GM20000 (cell line): Measurements from ENCODE around the gene MRPL46.

ENCODE experiments used
- DNase-seq: peaks from one replicate; pipeline ENCODE4 v3.0.0; 2012; ENCODE audit warnings: low spot score
- CTCF ChIP-seq: IDR thresholded peaks from 2 replicates; pipeline ENCODE4 v1.5.1; 2012; ENCODE audit warnings: mild to moderate bottlenecking, control low read depth; ENCODE audit errors: extremely low read depth, missing control alignments

MRPL46 gene

DNA sequence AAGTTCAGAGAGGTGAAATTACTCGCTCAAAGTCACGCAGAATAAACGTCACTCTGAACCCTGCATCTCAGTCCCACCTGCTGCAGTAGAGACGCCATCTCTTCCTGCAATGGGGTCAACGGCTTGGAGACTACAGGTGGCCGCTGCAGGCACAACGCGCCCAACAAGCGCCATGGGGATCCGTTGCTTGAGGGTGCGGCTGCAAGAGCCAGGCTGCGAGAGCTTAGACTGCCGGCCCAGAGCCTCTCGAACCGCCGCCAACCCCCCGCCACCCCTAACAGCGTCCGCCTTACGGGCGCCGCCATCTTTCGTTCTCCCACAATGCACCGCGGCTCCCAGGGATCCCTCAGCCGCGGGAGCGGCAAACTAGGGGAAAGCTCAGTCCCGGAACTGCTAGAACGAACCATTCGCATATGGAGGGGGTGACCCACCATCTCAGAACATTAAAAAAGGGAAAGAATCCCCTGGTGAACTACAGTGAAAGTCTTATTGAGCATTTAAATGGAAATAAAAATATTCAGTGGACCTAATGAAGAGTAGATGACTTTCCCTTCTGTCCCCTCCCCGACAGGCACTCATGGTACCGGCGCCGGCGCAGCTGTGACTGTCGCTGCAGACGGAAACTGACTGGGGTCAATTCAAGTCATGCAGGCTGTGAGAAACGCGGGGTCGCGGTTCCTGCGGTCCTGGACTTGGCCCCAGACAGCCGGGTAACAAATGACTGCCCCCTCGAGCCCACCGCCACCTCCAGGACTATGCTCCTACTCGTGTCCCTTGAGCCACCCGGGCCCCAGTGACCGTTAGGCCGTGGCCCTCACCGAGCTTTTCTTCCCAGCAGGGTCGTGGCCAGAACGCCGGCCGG is at the start of gene MRPL46, which contains the start of gene MRPS11:
Gene MRPL46 (minus strand): TSS at position 316 of the 862 bp plus-strand sequence. CDS start 11 bp downstream, at position 305.
Gene MRPS11 (plus strand): TSS at position 636 of the 862 bp plus-strand sequence. CDS start 10 bp downstream, at position 646.
- DNase-seq, result peak; percentile 84
- no peak for TF ChIP-seq CTCF

DNA sequence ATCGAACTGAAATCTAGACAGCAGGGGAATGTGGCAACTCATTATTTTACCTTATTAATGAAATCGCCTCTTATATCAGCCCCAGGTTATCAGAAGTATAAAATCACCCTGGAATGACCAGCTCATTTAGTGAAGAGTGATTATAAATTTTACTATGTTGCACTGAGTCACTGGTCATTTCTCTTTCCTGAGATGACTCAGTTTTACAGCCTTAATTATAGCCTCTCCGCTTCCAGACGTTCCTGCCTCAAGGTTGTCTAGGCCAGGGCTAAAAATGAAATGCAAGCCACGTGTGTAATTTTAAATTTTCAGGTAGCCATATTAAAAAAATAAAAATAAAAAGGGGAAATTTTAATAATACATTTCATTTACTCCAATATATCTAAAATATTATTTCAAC is 46.0 kb upstream of the MRPL46 start:
- TF ChIP-seq CTCF, result no peak
- no peak for DNase-seq

DNA sequence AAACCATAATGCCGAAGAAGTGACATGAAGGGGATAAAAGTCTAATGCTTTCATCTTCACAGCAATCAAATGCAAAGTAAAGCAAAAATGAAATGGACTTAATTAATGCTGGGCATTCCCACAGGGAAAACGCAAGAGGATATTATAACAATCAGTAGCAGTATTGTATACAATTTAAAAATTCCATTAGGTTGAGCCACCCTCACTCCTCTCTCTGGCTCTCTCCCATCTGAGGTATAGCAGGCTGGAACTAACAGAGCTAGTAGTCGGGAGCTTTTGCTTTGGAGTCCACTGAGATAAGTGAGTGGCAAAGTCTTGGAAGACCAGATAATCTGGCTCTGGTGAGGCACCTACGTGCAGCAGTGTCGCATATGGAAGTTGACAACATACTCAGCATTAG is 45.4 kb upstream of the MRPL46 start:
- TF ChIP-seq CTCF, result no peak

DNA sequence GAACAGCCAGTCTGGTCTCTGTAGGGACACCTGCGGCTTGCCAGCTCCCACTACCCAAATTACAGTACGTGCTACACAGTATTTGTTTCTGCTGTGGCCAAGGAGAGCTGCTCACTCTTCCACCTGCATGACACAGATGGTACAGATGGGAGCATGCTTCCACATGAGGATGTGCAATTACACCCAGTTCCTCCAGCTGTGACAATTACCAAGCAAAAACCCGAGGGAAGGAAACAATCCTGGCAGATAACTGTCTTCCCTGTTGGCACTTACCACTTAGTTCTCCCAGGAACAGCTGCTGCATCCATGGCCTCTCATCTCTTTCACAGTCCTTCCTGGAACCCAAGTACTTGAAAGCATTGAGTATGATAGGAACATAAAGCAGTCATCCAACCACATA is 44.9 kb upstream of the MRPL46 start:
- no peak for DNase-seq
- TF ChIP-seq CTCF, result no peak

More for the DNA sequence above, 45.4 kb upstream of the MRPL46 start:
- no peak for DNase-seq

DNA sequence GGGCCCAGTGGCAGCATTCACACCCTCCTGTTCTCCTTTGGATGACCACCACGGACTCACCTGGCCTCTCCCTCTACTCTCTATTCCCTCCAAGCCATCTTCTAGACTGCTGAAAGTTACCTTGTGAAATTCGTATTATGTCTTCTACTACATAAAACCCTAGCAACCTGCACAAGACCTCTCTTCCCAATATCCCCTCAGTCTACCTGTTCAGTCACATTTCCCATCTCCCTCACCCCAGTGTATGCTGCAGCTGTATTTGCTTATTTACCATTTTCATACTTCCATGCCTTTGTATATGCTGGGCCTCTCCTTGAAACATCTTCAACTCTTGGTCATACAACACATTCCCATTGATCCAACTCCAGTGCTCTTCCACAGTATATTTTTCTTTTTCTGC is 44.0 kb upstream of the MRPL46 start:
- no peak for TF ChIP-seq CTCF
- DNase-seq, result no peak

GRCh38 chr15:88509964-88510363 is 42.8 kb upstream of the MRPL46 start:
- TF ChIP-seq CTCF, result no peak
- DNase-seq, result no peak

GRCh38 chr15:88509321-88509720 is 42.1 kb upstream of the MRPL46 start:
- TF ChIP-seq CTCF, result no peak
- no peak for DNase-seq
